Measurements from ENCODE around the gene FIG4.
"Not testable (repeated sequence)": the region's sequence is repeated elsewhere in the genome, so short reads cannot be mapped to it uniquely, and the experiment has no call there.

The FIG4 gene

DNA sequence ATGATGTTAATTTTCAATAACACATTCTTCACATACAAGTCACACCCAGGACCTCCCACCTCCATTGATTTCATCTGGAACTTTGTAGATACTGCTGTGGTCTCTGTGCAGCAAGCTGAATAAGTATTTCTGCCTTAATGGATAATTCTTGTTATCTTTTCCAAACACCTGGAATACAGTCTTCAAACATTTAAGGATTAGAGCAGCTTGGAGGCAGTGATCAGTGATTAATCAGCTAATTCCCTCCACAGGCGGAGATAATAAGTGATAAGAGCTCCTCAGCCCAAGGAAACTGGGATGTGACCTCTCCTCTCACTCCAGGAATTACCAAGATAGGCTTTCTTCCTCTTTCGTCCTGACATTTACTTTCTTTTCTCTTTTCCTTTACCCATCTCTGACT, 110.7 kb downstream of the FIG4 start:
- DNase-seq, result no peak

DNA sequence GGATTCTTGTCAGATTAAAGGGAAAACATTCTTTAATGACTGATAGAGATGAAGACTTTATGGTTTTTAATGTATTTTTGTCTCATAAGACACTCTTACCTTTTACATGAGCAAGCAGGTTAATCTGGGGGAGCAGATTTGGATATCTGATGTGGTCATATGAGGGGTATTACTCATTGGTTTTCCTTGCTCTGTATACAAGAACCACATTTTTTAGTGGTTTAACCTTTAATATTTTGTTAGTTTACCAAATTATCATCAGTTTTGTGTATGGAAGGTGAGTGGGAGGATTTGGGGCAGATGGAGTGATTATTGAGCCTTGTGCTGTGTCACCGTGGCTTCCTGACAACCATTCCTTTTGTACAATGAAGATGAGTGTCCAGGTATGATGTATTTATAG, 112.9 kb downstream of the FIG4 start:
- DNase-seq, result no peak

DNA sequence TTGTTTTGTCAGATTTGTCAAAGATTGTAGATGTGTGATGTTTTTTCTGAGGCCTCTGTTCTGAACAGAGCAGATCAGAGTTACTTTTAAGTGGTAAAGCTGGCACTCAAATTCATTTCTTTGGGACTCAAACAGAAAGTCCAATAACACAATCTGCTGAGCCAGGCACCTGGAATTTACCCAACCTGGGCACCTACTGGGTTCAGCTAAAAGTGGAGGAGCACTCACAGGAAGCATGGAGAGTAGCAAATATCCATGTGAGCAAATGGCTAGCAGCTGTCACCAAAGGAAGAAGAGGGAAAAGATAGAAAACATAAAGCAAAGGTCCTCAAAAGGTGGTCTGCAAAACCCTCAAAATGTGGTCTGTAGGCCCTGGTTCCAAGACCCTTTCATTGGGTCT, 116.8 kb downstream of the FIG4 start:
- DNase-seq, result no peak

DNA sequence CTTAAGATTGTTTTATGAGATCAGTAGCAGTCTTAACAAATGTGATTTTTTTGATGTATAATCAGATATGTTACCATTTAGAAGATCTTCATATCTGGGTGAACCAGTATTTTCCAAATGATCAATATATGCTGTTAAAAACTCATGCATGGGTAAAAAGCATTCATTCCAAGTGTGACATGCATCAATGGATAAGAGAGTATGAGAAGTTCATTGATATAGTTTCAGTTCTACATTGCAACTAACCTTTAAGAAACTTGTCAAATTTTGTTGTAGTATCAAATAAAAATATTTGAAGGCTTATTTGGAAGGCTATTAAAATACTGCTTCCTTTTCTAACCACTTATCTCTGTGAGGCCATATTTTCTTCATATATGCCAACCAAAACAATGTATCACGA, 117.7 kb downstream of the FIG4 start:
- DNase-seq, result no peak

DNA sequence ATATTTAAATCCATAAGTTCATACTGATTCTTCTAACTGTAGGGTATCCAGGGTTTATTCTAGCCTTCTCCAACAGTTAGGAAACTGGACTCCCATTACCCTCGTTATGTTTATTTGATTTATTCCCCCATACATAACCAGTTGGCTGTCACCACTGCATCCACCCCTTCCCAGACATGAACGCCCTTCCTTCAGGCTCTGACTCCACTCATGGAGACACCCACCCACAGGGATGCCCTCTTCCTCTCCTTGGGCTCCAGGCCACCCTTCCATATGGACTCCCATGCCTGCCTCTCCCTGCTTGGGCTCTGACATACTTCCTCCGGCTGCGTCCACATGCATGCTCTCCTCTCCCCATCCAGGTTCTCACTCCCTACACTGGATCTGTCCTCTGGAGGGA, 124.0 kb downstream of the FIG4 start:
- no peak for DNase-seq

DNA sequence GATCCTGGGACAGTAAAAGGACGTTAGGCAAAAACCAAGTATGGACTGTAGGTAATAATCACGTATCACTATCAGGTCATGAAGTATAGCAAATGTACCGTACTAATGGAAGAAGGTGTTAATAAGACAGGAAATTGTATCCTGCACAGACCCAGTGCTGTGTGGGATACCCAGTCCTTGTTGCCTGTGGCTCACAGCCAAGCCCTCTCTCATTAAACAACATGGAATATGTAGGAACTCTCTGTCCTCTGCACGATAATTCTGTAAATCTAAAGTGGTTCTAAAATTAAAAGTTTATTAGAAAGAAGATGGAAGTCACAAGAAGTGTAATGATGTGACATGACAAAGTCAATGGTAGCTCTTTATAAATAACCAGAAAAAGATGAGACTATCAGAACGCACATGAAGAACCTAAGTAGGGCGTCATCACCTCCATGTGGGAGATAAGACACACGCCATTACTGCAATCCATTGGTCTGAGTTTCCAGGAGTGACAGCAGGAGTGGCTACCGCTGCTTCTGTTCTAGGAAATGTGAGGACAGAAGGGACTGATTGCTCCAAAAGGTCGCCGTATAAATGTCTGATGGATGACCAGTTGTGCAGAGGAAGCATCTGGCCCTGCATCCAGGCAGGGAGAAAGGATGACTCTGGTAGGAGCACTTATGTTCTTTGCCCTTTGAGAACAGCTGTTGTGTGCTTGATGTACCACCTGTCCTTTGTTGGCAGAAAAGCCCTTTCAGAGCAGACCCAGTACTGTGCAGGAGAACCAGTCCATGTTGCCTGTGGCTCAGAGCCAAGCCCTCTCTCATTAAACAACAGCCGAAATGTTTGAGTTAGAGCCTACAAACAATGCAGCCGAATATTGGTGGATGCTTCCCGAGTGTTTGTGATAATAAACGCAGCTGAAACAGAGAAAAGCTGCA, 125.6 kb downstream of the FIG4 start:
- no peak for DNase-seq

DNA sequence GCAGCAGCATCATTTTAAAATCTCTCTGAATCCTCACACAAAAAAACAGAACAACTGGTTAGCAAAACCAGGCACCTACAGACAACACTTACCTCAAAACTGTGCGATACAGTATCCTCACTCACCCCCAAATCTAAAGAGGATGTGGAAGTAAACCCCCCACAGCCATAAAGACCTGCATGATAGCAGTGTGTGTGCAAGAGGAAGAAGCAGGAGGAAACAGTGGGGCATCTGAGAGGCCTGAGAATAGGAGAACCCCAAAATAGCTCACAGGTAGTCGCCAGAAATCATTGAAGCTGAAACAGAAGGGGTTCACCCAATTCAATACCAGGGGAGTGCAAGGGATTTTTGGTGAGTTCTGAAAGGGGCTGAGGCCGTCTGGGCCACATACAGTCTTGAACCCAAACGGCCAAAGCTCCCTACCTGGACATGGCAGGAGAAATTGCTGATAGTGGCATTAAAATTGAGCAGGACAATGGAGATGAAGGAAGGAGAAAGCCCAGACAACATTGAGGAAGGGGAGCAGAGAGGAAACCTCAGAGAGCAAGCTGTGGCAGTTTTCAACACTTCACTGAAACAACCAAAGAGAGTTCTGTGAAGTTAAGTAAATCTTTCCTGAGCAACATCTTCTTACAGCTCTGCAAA, 129.7 kb downstream of the FIG4 start:
- DNase-seq, result no peak

DNA sequence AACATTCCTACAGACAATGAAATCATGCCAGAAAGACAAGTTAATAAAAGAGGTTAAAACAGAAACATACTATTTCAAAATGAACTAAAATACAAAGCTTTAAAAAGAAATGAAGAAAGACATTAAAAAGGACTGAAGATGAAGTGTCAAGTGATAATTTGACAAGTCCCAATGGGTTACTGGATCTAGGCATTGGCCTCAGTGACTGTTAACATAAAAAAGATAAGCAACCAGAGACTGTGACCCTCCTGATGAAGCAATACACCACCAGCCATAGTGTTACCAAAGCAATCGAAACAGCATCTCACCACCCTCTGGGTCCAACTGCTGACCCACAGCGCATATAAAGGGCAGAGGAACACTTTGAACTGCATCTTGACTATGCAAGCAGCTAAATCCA, 130.3 kb downstream of the FIG4 start:
- DNase-seq, result no peak

DNA sequence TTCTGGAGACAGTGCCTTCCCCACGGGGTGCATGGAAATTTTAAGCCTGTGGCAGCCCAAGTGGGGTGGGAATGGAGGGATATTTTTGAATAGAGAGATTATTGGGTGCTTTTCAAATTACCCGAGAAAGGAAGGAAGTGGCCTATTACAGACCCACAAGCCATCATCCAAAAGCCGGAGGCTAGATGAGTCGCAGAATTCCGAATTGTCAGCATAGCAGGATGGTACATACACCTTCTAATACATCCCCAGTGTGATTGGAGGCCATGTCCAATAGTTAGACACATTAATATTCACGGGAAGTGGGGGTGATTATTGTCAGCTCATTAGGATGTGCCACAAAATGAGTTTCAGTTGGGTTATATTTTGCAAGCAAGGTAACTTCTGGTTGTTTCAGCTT, 133.0 kb downstream of the FIG4 start:
- DNase-seq, result no peak

DNA sequence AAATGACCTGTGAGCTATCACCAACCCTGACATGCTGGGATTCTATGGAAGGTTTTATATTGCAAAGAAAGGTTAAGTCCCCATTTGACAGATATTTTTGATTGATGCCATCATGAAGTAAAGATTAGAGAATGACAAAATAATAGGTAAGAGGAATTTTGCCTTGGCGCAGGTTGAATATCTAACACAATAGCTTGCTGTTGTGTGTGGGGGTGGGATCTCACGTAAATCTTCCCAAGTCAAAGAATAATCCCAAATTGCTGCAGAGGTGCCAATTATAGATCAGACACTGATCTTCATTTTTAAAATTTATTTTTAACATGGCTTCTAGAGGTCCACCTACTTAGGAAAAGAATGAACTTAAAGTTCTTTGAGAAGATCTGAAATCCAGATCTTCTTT, 135.5 kb downstream of the FIG4 start:
- no peak for DNase-seq

DNA sequence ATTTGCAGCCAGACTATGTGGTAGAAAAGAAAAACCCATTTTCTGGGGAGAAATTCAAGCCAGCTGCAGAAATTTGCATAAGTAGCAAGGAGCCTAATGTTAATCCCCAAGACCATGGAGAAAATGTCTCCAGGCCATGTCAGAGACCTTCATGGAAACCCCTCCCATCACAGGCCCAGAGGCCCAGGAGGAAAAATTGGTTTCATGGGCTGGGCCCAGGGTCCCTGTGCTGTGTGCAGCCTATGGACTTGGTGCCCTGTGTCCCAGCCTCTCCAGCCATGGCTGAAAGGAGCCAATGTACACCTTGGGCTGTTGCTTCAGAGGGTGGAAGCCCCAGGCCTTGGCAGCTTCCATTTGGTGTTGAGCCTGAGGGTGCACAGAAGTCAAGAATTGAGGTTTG, 140.3 kb downstream of the FIG4 start:
- not testable (repeated sequence) for DNase-seq

DNA sequence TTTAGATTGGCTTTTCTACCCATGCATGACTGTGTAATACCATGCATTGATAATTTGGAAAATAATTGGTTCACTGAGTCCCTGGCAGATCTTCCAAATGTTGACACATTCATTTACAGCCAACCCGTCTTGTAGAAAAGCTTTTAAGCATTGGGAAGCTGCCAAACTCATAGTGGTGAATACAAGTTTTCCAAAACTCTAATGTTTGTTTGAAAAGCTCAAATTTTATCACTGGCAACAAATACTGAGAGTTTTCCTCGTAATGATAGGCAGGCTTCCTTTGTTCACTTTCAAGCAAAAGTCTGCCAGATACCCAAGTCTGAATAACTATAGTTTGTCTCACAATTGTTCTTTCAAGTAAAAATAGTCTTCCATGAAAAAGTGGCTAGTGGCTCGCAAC, 143.0 kb downstream of the FIG4 start:
- DNase-seq, result no peak

DNA sequence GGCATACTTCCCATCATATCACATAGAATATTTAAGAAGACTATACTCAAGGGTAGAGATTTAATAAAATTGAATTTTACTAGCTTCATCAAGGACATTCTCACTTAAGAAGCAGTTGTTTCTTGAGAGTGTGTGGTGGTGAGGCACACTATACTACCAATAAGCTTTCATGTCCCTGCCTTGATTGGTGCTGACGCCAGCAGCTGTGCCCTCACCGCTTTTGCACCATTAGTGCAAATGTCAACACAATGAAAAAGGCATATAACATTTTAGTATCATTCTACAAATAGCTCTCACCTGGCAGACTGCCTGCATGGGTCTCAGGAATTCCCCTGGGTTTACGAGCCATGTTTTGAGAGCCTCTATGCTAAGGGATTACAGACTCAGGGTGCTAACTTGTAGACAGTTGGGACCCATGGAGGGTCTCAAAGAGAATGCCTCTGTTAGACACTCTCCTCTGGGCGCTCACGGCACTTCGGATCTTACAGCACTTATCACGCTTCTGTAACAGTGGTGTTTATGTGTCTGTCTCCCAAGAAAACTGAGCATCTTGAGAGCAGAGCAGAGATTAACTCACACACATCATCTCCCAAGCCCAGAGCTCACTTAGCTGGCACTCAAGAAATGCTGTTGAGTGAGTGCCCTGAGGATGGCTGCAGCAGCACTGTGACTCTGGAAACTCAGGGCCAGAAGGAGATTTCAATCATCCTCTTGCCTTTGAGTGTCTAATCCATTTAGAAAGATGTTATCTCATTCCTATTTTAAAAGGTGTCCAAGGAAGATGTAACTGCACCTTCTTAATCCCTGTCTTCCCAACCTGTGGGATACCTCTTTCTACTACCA, 143.7 kb downstream of the FIG4 start:
- no peak for DNase-seq

DNA sequence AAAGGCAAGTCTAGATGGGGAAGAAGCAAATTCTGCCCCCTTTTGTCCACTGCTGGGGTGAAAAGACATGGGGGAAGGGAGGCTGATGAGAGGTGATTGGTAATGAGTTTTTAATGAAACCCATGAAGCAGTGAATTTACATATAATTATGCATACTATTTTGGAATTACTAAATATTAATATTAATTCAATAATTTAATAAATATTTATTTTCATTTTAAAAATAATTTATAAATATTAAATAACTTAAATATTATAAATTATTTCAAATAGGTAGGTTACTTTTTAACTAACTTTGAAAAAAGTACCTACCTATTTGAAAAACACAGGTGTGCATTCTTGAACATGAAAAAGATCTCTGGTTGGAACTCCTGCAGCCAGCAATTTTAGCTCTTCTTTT, 148.9 kb downstream of the FIG4 start:
- no peak for DNase-seq

DNA sequence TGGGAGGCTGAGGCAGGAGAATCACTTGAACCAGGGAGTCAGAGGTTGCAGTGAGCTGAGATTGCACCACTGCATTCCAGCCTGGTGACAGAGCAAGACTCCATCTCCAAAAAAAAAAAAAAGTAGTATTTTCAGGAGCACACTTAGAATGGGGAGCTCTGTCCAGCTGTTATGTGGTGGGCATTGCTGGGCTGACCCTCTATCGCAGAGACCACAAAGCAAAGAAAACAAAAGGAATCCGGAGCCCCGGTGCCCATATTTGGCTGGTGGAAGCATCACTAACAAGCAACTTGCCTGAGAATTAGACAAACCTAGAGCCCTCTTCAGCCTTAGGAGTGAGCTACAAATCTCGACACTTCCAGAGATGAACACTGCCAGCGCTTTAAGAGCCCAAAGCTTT, 149.7 kb downstream of the FIG4 start:
- no peak for DNase-seq

DNA sequence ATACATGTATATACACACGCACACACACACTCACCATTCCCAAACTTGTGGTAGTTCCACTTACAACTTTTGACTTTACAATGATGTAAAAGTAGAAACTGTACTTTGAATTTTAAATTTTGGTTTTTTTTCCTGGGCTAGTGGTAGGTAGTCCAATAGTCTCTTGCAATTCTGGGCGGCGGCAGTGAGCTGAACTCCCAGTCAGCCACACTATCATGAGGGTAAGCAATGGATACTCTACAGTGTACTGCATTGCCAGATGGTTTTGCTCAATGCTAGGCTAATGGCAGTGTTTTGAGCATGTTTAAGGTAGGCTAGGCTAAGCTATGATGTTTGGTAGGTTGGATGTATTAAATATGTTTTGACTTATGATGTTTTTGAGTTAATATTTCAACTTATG, 150.8 kb downstream of the FIG4 start:
- no peak for DNase-seq

DNA sequence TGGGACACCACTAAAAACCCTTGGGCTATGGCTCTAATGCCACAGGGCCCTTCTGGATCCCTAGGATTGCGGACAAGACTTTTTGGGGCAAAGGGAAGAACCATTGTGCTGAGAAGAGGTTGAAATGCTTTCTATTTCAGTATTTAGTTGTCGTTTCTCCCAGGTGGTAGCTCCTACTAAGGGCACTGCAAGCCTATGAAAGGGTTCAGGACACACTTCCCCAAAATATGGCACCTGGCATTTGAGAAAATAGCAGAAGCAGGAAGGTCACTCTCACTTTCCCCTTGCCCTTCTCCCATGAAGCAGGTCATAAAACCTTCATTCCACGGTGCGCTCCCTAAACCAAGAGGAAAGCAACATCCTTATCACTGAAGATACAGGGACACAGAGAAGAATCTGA, 161.6 kb downstream of the FIG4 start:
- DNase-seq, result no peak

DNA sequence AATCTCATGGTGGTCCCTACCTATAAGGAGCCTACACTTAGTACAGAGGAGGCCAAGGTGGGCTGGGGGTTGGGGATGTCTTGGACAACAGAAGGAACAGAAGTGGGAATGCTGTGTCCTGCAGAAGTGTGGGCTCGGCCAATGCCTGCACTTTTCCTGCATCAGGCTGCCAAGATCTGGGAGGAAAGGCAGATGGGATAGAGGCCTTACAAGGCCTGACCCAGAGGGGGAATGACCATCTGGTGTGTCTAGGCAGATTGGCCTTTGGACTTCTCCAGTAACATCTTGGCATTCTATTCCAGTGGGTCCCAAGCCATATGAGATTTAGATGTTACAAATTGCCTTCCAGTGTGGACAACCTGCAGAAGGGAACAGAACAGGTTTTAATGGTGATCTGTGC, 162.3 kb downstream of the FIG4 start:
- DNase-seq, result no peak

DNA sequence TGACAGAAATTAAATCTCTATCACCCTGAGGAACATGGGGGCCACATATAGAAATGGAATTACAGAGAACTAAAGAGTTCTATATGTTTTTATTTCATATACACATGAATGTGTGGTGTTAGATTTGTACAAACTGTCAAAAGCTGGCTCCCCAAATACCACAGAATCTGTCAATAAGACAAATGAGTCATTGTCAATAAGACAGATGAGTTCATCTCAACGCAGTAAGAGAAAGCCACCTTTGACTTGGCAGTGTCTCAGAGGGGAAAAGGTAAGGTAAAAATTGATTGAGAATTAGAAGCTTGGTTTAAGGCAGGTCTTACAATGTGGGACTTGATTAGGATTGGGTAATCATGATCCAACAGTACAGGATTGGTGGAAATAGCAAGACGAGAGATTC, 162.9 kb downstream of the FIG4 start:
- DNase-seq, result no peak

DNA sequence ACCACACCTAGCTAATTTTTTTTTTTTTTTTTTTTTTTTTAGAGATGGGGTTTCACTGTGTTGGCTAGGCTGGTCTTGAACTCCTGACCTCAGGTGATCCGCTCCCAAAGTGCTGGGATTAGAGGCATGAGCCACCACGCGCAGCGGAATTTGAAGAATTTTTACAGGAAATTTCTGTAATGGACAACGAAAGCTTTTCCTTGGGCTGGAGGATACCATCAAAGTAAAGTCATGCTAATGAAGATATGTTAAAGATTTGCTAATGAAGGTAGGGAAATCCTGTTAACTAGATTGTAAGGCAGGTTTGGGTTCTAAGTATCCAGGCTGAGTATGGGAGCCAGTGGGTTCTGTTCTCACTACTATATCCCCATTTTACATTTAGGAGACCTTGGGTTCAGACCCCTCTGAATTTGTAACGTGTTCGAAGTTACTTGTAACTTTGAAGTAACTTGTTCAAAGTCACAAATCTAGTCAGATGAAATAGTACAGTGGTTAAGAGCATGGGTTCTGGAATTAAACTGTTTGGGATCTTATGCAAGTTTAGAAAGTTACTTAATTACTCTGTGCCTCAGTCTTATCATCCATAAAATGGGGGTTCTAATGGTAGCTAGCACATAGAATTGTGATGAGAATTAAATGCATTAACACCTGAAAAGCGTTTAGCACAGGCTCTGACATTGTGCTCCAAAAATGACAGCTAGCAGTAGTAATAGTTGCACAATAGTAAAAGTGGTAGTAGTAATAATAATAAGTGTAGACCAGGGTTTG, 163.6 kb downstream of the FIG4 start:
- no peak for DNase-seq

DNA sequence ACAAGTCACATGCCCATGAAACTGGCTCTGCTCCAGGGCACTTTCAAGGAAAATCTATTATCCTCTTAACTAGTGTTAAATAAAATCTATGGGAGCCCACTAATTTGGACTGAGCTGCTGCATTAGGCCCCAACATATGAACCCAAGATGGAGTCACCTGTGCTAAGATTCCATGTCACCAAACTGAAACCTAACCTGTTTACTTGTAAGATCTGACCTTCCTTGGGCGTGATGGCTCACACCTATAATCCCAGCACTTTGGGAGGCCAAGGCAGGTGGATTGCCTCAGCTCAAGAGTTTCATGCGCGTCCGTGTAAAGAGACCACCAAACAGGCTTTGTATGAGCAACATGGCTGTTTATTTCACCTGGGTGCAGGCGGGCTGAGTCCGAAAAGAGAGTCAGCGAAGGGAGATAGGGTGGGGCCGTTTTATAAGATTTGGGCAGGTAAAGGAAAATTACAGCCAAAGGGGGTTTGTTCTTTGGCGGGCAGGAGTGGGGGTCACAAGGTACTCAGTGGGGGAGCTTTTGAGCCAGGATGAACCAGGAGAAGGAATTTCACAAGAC, 164.5 kb downstream of the FIG4 start:
- DNase-seq, result not testable (repeated sequence)

DNA sequence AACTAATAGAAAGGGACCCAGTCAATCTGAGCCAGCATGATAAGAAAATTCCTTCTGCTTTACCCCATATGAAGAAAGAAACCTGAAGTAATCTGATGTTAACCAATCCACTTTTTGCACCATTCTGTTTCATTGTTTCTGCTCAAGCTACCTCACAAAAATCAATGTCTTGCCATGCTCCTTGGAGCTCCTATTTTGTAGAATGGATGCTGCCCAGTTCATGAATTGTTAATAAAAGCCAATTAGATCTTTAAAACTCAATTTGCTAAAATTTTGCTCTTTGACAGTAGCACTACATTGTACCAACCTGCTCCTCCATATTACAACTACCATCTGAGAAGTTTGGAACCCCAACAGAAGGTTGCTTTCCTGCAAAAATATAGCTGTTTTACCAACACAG, 170.8 kb downstream of the FIG4 start:
- no peak for DNase-seq

DNA sequence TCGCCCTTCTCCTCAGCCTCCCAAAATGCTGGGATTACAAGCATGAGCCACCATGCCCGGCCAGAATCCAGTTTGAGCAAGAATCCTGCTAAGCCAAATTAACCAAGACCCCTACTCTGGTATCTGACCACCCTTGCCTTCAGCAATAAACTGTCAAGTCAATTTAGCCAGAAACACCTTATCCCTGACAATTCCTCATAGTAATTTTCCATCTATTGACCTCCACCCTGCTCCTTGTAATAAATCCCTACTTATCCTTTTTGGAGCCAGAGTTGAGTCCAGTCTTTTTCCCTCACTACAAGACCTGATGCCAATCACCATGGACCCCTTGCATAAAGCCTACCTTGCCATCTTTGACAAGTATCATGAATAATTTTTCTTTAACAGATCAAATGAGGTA, 173.0 kb downstream of the FIG4 start:
- DNase-seq, result no peak

Measured in CD4-positive, alpha-beta T cell treated with Interleukin-12 subunit alpha and Interleukin-12 subunit beta, for 1 hour (primary cell).